Measurements from ENCODE around the gene MACROH2A1. TPM values are rescaled to one million over a fixed set of nuclear protein-coding genes. Genes with fewer than 3 reads are reported as not detected.

MACROH2A1 gene
- total and polyA plus RNA-seq, 2 of the 4 experiments (the other 2 are of a cell fraction): 122 to 126 TPM

DNA sequence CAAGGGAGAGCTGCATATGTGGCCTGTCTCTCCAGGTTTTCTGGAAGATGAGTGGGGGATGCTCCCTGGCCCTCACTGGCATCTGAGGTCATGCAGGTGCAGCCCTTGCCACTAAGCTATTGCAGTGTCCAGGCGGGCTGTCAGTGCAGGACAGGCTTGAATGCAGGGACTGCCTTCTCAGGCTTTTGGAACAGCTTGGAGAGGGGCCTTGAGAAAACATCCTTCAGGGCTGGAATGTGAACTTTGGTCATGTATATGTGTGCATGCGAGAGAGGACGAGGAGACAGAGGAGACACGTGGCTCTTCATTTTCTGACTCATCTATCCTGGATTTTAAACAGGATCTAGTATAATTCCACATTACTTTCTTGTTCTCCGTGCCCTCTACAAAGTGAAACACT is 90.3 kb downstream of the MACROH2A1 start (continued):
- TF ChIP-seq USF2 (IDR thresholded peaks at IDR 0.05; ENCODE audit: low read depth, low read length) (peak; percentile 88), MXI1 (IDR thresholded peaks at IDR 0.05; ENCODE audit: borderline replicate concordance, low read depth, low read length) (peak; percentile 87), SMC3 (IDR thresholded peaks at IDR 0.05; ENCODE audit: low read depth, low read length) (0 out of 2 replicates have a peak, but pooled peaks have one; percentile 3), MAFK (IDR thresholded peaks at IDR 0.05; ENCODE audit: low read depth, low read length) (no peak)

GRCh38 chr5:135308245-135308644 is 90.8 kb downstream of the MACROH2A1 start:
- peak overlapping the region; percentile 99 for H2AK5ac ChIP-seq (ENCODE audit: low read depth, low read length)
- no peaks in the 10 kb centered on the region for H3K27me3 ChIP-seq (ENCODE audit: control insufficient read depth, insufficient read depth, low read length)
- H4K8ac ChIP-seq (ENCODE audit: low read depth in 2 of 2, low read length in 2 of 2): peak overlapping the region; percentile 56 to 89
- CTCF ChIA-PET: no interaction called here
- H3K56ac ChIP-seq (ENCODE audit: extremely low read depth, insufficient read depth, low read length): peak overlapping the region; percentile 80
- peak overlapping the region; percentile 98 for H2BK5ac ChIP-seq (ENCODE audit: low read depth, low read length, poor library complexity, severe bottlenecking)
- peak; percentile 21 for ATAC-seq (ENCODE audit: low read depth)
- peak overlapping the region; percentile 94 for H3K4ac ChIP-seq (ENCODE audit: low read depth, low read length)
- H3K9me1 ChIP-seq (ENCODE audit: insufficient read depth, low read length): peaks cover 43% of the 10 kb centered on the region
- H3K4me3 ChIP-seq (ENCODE audit: insufficient read depth, low read depth, low read length): no peak overlapping the region
- peak overlapping the region; percentile 12; the same call in 1 of the 2 replicates for H3K9ac ChIP-seq (ENCODE audit: low read depth, low read length)
- H2AFZ ChIP-seq (replicated peaks; ENCODE audit: low read length, poor library complexity): peak overlapping the region; percentile 52
- peak overlapping the region; percentile 96 for H2BK20ac ChIP-seq (ENCODE audit: low read depth, low read length)
- H3K23ac ChIP-seq (ENCODE audit: low read depth, low read length): peak overlapping the region; percentile 71
- POLR2A ChIA-PET (ENCODE audit: unreplicated experiment): no interaction called here
- peaks cover 0 to 13% of the 10 kb centered on the region in 2 experiments; a peak in 2 of 4 replicates for H3K79me1 ChIP-seq (ENCODE audit: low read depth in 1 of 2, low read length in 2 of 2)
- peak overlapping the region; percentile 66 for H4K5ac ChIP-seq (ENCODE audit: low read depth, low read length)
- peak overlapping the region; percentile 83 for H3K27ac ChIP-seq (ENCODE audit: insufficient read depth, low read length)
- in situ Hi-C loops (cut with MboI; ENCODE audit: low sequenced_read_pairs) (no loop called here), intact Hi-C loops (cut with micrococcal nuclease) (loop anchor here (2.0 kb wide), 1 partner anchor 43 kb away; no protein-coding TSS in a partner anchor), dilution Hi-C loops (cut with HindIII; ENCODE audit: low sequenced_read_pairs, unreplicated experiment) (no loop called here)
- no peak overlapping the region for H3K4me2 ChIP-seq (ENCODE audit: low read depth, low read length)
- TF ChIP-seq BHLHE40 (IDR thresholded peaks at IDR 0.05; ENCODE audit: low read depth, low read length): peak; percentile 26; the same call in 1 of the 2 replicates
- no peak for TF ChIP-seq RFX5 (IDR thresholded peaks at IDR 0.05; ENCODE audit: low read depth, low read length)
- TF ChIP-seq MXI1 (IDR thresholded peaks at IDR 0.05; ENCODE audit: borderline replicate concordance, low read depth, low read length): no peak
- TF ChIP-seq FOS (IDR thresholded peaks at IDR 0.05; ENCODE audit: low read depth, low read length): peak; percentile 46; the same call in 1 of the 2 replicates
- TF ChIP-seq NFE2L2 (IDR thresholded peaks at IDR 0.05; ENCODE audit: low read depth, low read length): no peak
- no peak for TF ChIP-seq MAZ (IDR thresholded peaks at IDR 0.05; ENCODE audit: borderline replicate concordance, low read depth, low read length)
- no peak for TF ChIP-seq MAFK (IDR thresholded peaks at IDR 0.05; ENCODE audit: low read depth, low read length)
- no peak for TF ChIP-seq CEBPB (IDR thresholded peaks at IDR 0.05; ENCODE audit: low read depth, low read length)
- TF ChIP-seq RCOR1 (IDR thresholded peaks at IDR 0.05; ENCODE audit: insufficient replicate concordance, low read length): peak; percentile 98
- 58% methylated on average over 4 of the region's 7 CpGs; no CpG with 5 or more reads in 1 of the 2 experiments for WGBS, 2 experiments (ENCODE audit: extremely low coverage in 2 of 2, insufficient read length in 1 of 2)
- no peaks in the 10 kb centered on the region for H4K20me1 ChIP-seq (ENCODE audit: insufficient read depth, low read length)
- peak overlapping the region; percentile 97 for H3K14ac ChIP-seq (replicated peaks; ENCODE audit: low read depth, low read length)
- DNase-seq: peak; percentile 75
- H3K36me3 ChIP-seq (ENCODE audit: control insufficient read depth, insufficient read depth, low read length): no peaks in the 10 kb centered on the region
- H2BK15ac ChIP-seq (ENCODE audit: low read depth, low read length): peak overlapping the region; percentile 81
- H3K4me1 ChIP-seq (ENCODE audit: control insufficient read depth, insufficient read depth, low read length): peaks cover 38% of the 10 kb centered on the region
- no peaks in the 10 kb centered on the region for H3K9me3 ChIP-seq (ENCODE audit: control insufficient read depth, insufficient read depth, low read length)
- peak overlapping the region; percentile 98 for H2BK120ac ChIP-seq (ENCODE audit: low read depth, low read length)
- H3K18ac ChIP-seq (ENCODE audit: low read depth, low read length): peak overlapping the region; percentile 80
- H2AK9ac ChIP-seq (replicated peaks; ENCODE audit: low read depth, low read length, poor library complexity): peak overlapping the region; percentile 90
- BruUV-seq (replicated peaks): no TSS peak
- peak overlapping the region; percentile 98 for H4K91ac ChIP-seq (ENCODE audit: insufficient read depth, low read depth, low read length)

All from IMR-90 (cell line).